Stimulated activated CD4-positive, alpha-beta T cell treated with anti-CD3 and anti-CD28 coated beads, Interleukin-12 subunit alpha, Interleukin-12 subunit beta, amount 100 ng/mL, for 24 hours (primary cell): Measurements from ENCODE around the gene MPPED2.

Source experiments
- DNase-seq, 2 experiments: peaks; one replicate each; pipeline ENCODE4 v3.0.0-alpha.2; 2020; ENCODE audit warnings: low read depth in 2 of 2

MPPED2 gene

DNA sequence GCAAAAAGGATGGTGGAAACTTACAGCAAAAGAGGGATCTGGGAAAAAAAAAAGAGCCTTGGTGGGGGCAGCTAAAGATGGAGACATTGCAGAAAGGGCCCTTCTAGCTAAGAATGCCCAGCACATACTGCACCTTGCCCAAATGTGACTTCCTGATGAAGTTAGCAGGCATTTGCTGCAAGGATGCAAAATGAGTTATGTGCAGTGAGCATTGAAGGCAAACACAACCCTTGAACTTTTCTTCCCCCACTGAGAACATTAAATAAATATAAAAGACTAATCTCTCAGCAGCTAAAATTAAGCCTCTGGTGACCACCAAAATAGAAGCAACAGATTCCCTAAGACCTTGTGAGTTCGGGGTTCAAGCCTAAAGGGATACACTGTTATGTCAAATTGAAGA, 133.3 kb downstream of the MPPED2 start:
- DNase-seq = no peak

DNA sequence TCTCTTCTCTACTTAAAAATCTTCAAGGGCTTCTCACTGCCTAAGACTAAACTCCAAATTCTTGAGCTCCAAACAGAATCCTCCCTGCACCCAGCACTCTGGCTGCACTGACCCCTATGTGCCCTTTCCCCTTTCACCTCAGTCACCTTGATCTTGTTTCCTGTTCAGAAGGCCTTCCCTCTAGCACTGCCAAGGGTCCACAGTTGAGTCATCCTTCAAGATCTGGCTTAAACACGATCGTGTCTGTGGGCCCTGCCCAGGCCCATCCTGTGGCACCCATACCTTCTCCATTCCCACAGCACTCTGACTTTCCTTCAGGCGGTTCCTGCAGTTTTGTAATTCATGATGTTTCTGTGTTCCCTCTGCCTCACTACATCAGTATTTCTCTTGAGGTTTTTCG, 134.0 kb downstream of the MPPED2 start:
- DNase-seq = no peak

DNA sequence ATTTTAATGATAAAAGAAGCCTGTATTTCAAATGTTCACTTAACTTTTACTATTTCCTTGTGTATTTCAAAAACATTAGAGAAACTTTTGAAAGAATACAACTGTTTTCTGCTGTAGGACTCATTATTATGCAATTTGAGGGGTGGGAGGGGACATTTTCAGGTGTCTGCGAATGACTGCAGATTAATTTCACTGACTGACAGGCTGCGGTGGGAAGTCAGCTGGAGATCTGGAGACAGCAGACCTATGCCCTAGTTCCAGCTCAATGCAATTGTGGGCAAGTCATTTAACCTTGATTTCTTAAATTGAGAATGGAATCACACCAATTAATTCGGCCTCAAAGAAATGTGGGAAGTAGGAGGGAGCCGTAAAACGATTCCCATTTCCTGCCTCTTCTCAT, 134.5 kb downstream of the MPPED2 start:
- no peak for DNase-seq

GRCh38 chr11:30451167-30451566, 135.0 kb downstream of the MPPED2 start:
- DNase-seq = no peak

- no peak for DNase-seq
Measured at GRCh38 chr11:30447058-30447640, 139.0 kb downstream of the MPPED2 start.

DNA sequence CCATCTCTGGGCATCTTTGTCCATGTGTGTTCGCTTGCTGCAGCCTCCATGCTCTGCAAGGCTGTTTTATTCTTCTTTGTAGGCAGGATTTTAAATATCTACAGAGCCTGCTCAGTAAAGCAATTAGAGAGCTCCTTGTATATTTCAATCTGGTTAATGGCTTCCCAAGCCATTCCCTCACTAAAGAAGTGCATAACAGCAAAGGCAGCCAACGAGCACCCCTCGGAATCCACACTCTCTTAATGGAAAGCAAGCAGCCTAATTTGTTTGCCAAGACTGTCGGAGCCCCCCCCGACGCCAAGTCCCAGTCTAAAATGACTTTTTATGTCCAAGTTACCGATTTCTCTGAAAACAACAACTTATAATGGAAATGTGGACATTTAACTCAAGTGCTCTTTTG, 139.6 kb downstream of the MPPED2 start:
- no peak for DNase-seq

DNA sequence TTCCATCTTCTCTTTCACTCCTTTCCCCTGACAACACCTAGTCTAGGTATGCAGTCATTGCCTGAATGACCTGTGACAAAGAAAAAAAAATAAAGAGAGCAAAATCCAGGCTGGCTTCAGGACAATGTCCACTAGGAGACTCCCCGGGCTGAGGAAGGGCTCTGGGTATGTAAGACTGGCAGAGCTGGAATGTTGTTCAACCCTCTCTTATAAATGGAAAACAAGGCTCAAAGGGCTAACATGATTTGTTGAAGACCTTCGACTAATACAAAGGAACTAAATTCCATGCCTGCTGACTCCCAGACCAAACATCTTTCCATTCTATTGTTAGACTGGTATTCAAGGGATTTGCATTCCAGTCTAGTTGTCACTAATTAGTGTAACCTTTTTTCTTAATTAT, 141.1 kb downstream of the MPPED2 start:
- no peak for DNase-seq

GRCh38 chr11:30440510-30440909, 145.6 kb downstream of the MPPED2 start:
- DNase-seq = no peak

DNA sequence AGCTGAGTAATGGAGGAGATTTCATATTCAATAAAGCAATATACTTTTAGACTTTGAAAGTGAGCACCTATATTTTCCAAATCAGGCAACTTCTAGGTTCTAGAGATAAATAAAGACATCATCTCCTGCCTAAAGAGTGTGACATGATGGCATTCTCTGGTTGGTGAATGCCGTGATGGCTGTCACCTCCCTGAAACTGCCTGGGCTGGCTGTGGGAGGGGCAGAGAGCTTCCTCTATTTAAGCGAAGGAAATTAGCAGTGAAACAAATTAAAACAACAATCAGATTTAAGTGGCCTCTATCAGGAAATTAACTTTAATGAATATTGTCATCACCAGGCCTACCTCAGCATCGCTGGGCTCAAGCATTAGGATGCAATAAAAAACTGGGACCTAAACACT, 149.4 kb downstream of the MPPED2 start:
- no peak for DNase-seq

- DNase-seq = no peak
Measured at GRCh38 chr11:30435488-30435887, 150.7 kb downstream of the MPPED2 start.

DNA sequence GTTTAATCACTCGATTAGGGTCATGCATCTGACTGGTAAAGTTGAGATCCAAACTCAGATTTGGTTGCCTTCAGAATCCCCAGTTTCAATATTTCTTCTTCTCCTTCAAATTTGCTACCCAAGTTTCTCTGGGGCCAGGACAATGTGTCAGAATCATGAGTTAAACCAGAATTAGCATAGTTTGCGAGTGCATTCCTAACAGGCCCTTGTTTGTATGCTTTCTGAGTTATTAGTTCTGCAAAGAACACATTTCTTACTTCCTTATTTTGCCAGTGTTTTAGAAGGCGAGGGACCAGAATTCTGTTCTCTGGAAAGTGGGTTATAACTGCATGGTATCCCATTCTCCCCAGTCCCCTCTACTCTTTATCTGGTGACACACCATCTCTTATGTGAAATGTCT, 151.3 kb downstream of the MPPED2 start:
- no peak for DNase-seq

- DNase-seq = no peak
Measured at GRCh38 chr11:30433831-30434230, 152.3 kb downstream of the MPPED2 start.

DNA sequence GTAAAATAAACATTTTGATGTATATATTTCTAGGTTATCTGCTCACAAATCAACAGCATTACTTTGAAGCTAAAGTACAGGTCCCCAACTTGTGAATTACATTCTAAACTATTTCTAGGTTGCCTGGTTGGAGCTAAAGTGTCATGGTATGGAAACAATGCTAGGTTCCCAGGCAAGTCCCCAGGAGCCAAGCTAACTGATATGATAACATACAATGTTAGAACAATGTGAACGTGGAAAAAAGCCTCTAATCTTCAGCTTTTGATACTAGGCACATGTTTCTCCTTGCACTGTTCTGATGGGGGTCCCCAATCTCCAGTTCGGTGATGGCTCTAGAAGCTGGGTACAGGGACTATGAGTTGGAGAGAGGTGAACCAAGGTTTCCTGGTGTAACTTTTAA, 153.4 kb downstream of the MPPED2 start:
- DNase-seq = no peak

DNA sequence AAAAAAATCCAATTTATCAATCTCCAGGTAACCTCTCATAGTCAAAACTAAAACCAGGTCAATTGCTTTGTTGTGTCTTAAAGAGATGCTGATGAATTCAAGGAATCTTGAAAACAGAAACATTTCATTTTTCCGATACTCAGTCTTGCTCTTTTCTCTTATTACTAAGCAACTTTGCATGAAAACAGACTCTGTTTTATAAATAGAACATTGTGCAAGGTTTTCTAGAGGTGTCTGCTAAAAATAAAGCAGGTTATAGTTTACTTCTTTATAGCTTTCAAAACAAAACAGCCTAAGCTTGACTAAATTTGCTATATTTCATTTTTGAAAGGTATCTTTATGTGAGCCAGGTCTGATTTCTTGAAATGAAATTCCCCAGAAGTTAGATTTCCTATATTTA, 154.0 kb downstream of the MPPED2 start:
- no peak for DNase-seq

DNA sequence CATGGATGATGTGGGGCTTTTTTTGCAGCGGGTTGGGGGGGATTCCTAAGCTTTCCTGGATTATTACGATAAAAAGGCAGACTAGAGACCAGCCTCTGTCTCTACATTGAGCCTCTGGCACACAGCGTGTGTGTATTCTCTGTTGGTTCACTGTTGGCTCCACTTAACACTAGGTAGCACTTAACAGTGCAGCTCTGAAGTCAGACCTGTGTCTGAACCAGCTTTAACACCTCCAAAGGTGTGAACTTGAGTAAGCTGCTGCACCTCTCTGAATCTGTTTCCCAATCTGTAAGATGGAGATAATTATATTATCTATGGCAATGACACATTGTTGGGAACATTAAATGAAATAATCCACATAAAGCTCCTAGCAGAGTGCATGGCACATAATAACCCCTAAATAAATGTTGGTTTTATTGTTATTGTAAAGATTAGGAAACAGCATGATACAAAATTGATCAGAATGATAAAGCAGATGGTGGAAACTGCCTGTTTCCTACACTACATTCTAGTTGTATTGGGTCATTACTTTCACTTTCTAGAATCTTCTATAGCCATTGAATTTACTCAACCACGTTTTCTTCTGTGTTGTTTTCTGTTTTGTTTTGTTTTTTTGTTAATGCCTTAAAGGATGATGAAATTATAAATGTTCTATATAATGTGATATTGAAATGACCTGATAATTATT, 154.9 kb downstream of the MPPED2 start:
- no peak for DNase-seq

DNA sequence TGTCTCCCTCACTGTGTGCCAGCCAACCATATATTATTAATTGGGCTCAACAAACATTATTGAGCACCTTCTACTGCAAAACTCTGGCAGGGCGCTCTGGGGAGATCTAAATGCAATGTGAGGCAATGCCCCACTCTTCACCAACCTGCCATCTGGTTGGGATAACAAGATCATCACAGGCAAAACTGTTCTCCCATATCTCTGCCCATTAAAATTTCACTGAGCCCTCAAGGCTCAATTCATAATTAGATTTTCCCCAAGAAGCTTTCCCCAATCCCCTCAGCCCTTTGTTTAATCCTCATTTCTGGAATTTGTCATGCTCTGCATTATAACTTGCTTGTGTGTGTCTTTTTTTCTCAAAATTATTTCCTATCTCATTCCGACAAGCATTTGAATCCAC, 156.6 kb downstream of the MPPED2 start:
- no peak for DNase-seq

GRCh38 chr11:30426781-30427180, 159.4 kb downstream of the MPPED2 start:
- no peak for DNase-seq

DNA sequence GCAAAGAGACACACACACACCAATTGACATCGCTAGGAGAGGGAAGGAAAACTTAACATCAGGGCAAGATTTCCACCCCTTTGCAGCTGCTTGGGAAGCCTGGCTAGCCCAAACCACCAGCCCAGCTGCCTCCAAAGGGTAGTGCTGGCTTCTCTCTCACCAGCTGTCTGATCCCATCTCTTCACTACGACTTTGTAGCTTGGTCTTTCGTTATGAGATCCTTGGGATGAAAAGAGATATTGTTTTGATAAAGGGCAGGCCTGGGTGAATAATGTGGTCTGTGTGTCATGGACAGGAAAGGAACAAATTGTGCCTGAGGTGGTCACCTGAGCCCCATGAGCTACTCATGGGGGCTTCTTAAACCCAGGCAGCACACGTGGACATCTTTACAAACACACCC, 161.3 kb downstream of the MPPED2 start:
- DNase-seq = no peak

DNA sequence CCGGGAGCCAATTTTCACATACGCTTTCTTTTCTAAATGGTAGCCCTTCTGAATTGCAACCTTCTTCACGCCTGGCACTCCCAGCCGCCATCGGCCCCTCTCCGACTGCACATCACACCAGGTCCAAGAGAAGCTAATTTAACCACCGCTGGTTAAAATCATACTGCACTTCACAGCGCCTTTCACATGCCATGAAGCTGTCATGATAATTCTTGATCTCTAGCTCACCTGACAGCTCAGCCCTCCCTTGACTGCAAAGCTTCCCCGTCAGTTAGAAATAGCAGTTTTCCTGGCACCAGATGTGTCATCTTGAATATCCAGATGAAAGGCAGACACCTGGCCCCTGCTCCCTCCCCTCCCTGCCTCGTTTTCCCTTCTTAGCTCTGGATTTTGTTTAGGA, 161.8 kb downstream of the MPPED2 start:
- no peak for DNase-seq

DNA sequence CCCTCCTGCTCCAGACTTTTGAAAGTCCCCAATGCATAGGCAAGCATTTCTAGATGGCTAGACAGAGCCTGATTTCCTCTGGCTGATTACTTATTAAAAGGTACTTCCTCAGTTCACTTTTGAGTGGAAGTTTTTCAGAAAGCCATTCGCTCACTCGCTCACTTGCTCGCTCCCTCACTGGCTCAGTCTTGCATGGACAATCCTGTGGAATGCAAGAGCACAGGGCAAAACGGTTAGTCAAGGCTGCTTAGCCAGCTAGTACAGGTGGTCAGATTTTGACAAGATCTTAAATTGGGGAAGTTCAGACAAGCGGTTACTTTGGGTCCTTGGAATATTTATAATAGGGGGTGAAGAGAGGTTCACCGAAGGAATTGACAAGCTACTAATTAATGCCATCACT, 162.3 kb downstream of the MPPED2 start:
- DNase-seq = no peak

GRCh38 chr11:30423279-30423648, 162.9 kb downstream of the MPPED2 start:
- DNase-seq = no peak

GRCh38 chr11:30422447-30423278, 163.5 kb downstream of the MPPED2 start:
- no peak for DNase-seq

DNA sequence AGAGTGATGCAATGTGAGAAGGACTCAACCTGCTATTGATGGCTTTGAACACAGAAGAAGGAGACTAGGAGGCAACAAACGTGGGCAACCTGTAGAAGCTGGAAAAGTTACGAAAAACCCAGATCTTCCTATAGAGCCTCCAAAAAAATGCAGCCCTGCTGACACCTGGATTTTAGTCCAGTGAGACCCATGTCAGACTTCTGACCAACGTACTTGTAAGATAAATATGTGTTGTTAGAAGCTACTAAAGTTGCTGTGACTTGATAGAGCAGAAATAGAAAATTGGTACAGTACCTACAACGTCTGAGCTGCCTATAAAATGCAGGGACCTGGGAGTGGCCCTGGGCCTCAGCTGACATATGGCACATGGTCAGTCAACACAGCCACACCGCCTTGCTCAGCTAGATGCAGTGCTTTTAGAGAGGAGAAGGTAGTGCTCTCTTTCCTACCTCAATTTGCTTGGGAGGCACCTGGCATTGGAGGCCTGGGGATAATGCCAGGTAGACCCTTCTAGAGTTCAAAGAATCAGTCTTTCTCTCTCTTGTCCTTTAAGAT, 165.8 kb downstream of the MPPED2 start:
- DNase-seq = no peak
